G401 (cell line): Measurements from ENCODE around the gene RNPS1. TPM values are rescaled to one million over a fixed set of nuclear protein-coding genes. Genes with fewer than 3 reads are reported as not detected.

Experiments used
- DNase-seq: peaks from one replicate; pipeline ENCODE4 v3.0.0-alpha.2; 2015; ENCODE audit warnings: low spot score
- in situ Hi-C: cut with HindIII; loops from 2 replicates; pipeline ENCODE4 v1.10.0; 2016; ENCODE audit warnings: low sequenced_read_pairs, mixed read lengths
- total RNA-seq: library from RNA; depleted of rRNA; stranded (reverse); fragments of >200 nt; shearing (Covaris generic); gene quantifications from 2 replicates; pipeline ENCODE4 v1.2.3, GENCODE V29; 2014; rRNA removed

RNPS1 gene
- total RNA-seq, 1 experiment from 2014 or later, result 179 TPM

DNA sequence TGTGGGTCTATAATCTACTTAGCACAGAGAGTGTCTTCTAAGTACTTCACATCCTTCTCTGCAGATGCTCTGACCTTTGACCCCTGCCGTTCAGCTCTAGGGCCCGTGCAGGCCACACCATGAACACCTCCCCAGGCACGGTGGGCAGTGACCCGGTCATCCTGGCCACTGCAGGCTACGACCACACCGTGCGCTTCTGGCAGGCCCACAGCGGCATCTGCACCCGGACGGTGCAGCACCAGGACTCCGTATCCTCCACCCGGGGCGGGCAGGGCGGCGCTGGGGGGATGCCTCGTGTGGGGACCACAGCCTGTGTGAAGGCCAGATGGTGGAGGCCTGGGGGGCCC, 62.0 kb downstream of the RNPS1 start:
- DNase-seq, result no peak
- in situ Hi-C loops, result no loop called here

DNA sequence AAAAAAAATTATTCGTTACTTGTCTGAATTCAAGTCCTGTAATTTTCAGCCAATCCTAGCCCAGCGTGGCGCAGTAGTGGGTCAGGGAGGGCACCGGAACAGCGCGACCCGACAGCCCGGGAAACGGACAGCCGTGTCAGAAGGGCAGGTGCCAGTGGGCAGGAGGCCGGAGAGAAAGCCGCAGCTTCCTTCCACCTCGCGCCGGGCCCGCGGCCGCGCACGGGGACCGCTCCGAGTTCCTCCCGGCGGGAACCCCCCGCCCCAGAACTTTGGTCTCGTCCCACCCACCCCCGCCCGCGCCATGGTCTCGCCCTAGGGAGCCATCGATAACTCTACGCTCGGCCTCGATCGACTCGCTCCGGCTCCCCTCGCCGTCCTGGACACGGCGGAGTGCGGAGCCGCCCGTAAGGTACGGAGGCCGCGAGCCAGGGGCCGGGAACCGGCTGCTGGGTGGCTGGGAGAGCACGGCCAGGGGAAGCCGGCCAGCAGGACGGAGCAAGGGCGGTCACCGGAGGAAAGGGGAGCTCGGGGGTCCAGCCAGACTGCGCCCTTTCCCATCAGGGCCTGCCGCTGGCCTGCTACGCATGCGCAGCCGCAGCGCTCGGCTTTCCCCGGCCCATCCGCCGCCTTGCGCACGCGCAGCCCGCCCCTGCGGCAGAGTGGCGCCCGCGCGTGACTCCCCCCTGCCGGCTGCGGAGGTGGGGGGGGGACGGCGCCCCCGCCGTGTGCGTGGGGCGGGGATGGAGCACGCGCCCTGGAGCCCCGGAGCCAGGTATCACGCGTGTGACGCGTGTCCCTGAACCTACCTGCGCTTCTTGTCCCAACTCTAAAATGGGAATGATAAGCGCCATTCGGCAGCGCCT, 62.6 kb downstream of the RNPS1 start, which contains the start of gene MLST8:
Gene MLST8 (plus strand): TSS at position 351 of the 863 bp plus-strand sequence. CDS start 632 bp downstream, outside the sequence.
- peak; percentile 84 for DNase-seq
- in situ Hi-C loops, result no loop called here

DNA sequence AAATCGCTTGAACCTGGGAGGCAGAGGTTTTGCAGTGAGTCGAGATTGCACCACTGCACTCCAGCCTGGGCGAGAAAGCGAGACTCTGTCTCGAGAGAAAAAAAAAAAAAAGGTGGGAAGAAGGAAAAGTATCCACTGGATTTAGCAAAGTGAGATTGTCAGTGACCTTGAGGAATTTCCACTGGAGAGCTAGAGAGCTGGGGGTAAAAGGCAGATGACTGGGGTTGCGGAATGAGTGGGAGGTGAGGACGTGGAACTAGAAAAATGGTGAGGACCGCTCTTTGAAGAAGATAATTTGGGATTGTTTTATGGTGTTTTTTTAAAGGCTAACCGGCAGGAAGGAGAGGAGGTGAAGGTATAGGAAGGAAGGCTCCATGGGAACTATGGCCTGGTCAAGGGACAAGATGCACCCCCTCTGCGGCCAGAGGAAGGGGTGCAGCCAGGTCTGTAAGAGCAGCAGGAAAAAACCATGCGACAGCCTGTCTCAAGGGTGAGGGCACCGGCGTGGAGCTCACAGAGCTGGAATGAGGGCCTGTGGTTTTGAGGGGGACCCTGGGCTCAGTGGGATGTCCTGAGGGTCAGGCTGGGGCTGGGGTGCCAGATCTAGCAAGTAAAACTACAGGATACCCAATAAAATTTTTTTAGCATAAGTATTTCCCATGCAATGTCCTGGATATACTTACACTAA, 63.4 kb downstream of the RNPS1 start:
- DNase-seq, result no peak
- in situ Hi-C loops, result no loop called here

Other genes with a start within 250 kb of the RNPS1 start
- not detected in 2 replicates for gene NPW, start 248.3 kb downstream of the RNPS1 start, total RNA-seq
- 20.5 and 28.9 TPM in 2 replicates for gene NHERF2, start 241.2 kb downstream of the RNPS1 start, total RNA-seq
- 25.2 and 36.6 TPM in 2 replicates for gene NTHL1, start 220.3 kb downstream of the RNPS1 start, total RNA-seq
- 23.3 and 36.4 TPM in 2 replicates for gene TSC2, start 220.1 kb downstream of the RNPS1 start, total RNA-seq
- 42.0 and 113 TPM in 2 replicates for gene PKD1, start 132.2 kb downstream of the RNPS1 start, total RNA-seq
- gene RAB26, start 119.5 kb downstream of the RNPS1 start, total RNA-seq, result 46.8 and 55.2 TPM in 2 replicates
- gene TRAF7, start 112.3 kb downstream of the RNPS1 start, total RNA-seq, result 76.1 and 99.9 TPM in 2 replicates
- 0.80 and 4.2 TPM in 2 replicates for gene CASKIN1, start 71.5 kb downstream of the RNPS1 start, total RNA-seq
- gene MLST8, start 62.7 kb downstream of the RNPS1 start, total RNA-seq, result 34.8 and 86.2 TPM in 2 replicates
- gene BRICD5, start 57.3 kb downstream of the RNPS1 start, total RNA-seq, result 1.9 and 2.1 TPM in 2 replicates
- 47.8 and 70.9 TPM in 2 replicates for gene PGP, start 53.3 kb downstream of the RNPS1 start, total RNA-seq
- gene E4F1, start 44.5 kb downstream of the RNPS1 start, total RNA-seq, result 40.4 and 59.4 TPM in 2 replicates
- 0.20 and 0.62 TPM in 2 replicates for gene DNASE1L2, start 31.7 kb downstream of the RNPS1 start, total RNA-seq
- gene ECI1, start 16.5 kb downstream of the RNPS1 start, total RNA-seq, result 52.9 and 71.9 TPM in 2 replicates
- gene ABCA3, start 72.6 kb upstream of the RNPS1 start, total RNA-seq, result 4.9 and 9.5 TPM in 2 replicates
- gene CCNF, start 161.3 kb upstream of the RNPS1 start, total RNA-seq, result 48.2 and 62.1 TPM in 2 replicates
- gene TEDC2, start 192.0 kb upstream of the RNPS1 start, total RNA-seq, result 42.8 and 49.9 TPM in 2 replicates
- gene NTN3, start 203.2 kb upstream of the RNPS1 start, total RNA-seq, result 2.0 and 4.4 TPM in 2 replicates
- 9.4 and 13.0 TPM in 2 replicates for gene TBC1D24, start 207.0 kb upstream of the RNPS1 start, total RNA-seq
- gene ATP6V0C, start 245.8 kb upstream of the RNPS1 start, total RNA-seq, result 17.4 and 41.8 TPM in 2 replicates